GM12875 (cell line): Measurements from ENCODE around the gene NAV2.

ENCODE experiments used
- H3K4me3 ChIP-seq: one replicate; pipeline ENCODE4 v1.5.1; 2011; ENCODE audit warnings: low read depth, low read length, control low read depth
- TF ChIP-seq, protein P1 (sequence below): IDR thresholded peaks from 2 replicates; pipeline ENCODE4 v1.5.1; 2011; ENCODE audit warnings: low read depth, mild to moderate bottlenecking, control low read depth, inconsistent platforms, low read length, moderate library complexity, borderline replicate concordance; ENCODE audit not compliant: insufficient read depth

The NAV2 gene

DNA sequence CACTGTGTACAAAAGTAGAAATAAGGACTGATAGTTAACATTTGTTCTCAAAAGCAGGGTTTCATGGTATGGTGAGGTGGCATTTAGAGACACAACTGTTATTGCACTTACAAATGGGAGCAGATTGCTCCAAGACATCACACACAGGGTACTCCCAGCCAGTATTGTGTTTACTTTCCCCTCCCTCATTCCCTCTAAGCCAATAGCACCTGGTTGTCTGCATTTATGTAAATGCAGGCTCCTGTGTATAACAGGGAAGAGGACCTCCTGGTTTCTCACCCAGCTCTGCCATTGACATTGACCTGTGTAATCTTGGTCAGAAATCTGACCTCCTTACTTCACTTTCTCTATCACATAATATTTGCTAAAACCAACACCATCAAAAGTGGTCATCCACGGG is 154.4 kb downstream of the NAV2 start:
- TF ChIP-seq, protein P1, sequence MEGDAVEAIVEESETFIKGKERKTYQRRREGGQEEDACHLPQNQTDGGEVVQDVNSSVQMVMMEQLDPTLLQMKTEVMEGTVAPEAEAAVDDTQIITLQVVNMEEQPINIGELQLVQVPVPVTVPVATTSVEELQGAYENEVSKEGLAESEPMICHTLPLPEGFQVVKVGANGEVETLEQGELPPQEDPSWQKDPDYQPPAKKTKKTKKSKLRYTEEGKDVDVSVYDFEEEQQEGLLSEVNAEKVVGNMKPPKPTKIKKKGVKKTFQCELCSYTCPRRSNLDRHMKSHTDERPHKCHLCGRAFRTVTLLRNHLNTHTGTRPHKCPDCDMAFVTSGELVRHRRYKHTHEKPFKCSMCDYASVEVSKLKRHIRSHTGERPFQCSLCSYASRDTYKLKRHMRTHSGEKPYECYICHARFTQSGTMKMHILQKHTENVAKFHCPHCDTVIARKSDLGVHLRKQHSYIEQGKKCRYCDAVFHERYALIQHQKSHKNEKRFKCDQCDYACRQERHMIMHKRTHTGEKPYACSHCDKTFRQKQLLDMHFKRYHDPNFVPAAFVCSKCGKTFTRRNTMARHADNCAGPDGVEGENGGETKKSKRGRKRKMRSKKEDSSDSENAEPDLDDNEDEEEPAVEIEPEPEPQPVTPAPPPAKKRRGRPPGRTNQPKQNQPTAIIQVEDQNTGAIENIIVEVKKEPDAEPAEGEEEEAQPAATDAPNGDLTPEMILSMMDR = no peak
- H3K4me3 ChIP-seq = no peak overlapping the region

DNA sequence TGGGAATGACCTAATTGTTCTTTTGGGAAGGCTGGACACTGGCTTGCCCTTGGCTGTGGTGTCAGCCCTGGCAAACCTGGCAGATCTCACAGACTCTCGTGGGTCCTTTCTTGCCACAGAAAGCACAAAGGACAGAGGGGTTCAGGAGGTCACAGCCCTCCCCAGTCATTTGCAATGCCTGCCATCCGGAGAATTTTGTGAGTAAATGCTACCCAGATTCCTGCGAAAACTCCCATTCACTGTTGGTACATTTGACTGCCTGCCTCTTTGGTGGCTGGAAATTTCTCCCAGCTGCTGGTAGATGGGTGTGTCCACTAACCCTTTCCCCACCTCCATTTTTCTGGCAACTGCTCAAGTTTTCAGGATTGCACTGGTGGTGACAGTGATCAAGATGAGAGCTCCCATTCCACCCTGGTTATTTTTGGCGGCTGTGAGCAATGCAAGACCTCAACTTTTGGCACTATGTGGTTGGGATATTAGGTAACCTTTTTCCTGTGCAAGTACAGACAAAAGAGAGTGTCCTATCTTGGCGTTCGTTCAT is 155.7 kb downstream of the NAV2 start:
- no peak overlapping the region for H3K4me3 ChIP-seq
- TF ChIP-seq, protein P1 = no peak

DNA sequence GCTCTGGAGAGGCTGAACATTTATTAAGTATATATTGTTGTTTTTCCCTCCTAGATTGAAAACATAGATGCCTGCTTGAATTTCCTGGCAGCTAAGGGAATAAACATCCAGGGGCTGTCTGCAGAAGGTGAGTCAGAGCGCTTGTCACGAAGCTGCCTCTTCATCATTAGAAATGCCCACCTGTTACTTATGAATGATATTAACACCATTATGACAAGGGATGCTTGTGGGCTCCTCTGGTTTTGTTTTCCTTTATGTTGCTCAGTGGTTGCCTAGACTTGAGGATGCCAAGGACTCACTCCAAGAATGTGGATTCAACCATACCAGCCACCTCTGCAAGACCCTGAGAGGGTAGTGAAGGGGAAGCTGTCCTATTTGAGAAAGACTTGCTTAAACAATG is 156.2 kb downstream of the NAV2 start:
- TF ChIP-seq, protein P1 = no peak
- H3K4me3 ChIP-seq = no peak overlapping the region

DNA sequence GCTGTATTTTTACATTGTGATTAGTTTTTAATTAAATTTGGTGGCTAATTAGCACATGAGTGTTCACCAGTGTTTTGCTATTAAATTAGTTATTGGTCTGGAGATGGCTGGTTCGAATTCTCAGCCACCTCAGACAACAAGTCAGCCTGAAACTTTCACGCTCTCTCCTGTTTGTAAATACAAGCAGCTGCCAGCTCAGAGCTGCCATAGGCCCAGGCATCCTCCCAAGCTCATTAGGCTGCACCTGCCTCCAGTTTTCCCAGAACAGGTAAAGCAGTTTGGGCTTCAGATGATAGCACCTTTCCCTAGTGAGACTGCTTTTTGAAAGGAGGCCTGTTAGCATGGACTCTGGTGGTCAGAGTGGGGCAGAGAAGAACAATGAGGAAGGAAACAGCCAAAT is 156.8 kb downstream of the NAV2 start:
- no peak overlapping the region for H3K4me3 ChIP-seq
- TF ChIP-seq, protein P1 = no peak

DNA sequence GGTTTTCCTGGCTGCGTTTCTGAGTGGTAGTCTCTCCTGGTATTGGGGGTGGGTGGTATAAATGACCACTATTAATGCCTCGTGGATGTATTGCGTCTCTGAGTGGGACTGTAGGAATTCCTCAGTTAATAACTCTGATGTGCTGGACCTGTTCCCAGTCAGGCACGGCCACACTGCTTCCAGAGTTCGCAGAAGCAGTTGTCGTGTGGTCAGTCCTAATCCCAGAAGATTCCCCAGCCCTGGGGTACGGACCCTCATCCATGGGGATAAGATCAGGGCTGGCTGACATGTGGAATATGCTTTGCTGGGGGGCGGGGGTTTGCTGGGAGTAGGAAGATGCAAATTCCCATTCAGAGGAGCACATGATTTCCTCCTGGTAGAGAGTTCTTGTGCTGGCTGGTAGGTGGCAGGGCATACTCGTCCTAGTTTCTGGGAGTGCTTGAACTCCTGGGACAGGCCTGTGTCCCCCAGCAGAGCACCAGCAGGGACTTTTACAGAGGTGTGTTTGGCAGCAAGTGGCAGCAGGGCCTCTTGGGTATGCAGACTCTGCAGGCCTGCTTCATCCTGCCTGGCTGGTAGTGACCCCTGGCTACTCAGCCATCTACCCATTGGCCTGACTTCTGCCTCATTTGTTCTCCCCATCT is 157.4 kb downstream of the NAV2 start:
- TF ChIP-seq, protein P1 = no peak
- H3K4me3 ChIP-seq = no peak overlapping the region

DNA sequence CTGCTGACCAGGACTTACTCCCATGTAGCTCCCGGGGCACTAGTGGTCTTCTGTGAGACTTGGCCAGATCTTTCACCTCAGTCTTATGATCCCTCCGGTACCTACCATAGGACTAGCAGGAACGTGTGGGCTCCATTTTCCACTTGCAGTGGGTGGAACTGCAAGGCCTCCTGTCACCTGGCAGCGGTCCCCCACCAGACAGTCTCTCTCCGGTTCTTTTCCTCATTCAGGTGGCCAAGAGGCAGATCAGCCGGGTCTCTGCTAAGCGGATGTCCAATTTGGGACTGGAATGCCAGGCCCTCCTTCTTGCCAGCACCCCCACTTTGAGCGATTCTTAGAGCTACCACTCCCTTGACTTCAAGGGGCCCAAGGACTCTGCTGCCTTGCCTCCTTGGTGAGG is 158.9 kb downstream of the NAV2 start:
- no peak overlapping the region for H3K4me3 ChIP-seq

DNA sequence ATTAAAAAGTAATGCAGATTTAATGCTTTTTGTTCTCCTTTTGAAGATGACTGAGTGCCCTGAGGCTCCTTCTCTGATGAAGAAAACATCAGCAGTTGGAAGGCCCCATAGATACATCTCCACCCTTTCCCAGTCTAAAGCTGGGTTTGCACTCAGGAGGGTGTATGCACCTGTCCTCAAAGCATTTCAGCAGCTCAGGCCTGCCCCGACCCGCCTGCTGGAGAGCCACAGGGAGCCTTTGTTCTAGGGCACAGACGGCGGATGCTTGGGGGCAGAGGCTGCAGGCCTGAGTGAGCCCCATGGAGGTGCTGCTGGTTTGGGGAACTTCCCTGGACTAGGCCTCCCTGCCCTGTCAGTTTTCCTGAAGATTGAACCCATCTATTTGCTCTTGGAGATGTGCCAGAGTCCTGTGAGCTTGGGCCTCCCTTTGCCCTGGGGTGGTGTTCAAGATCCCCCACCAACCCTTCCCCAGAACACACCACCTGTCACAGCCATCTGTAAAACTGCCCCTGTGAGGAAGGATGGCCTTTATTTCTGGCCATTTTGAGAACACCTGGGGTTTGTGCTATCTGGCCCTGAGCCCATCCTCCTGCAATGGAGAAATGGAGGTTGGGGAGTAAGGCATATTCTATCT is 160.0 kb downstream of the NAV2 start:
- H3K4me3 ChIP-seq = no peak overlapping the region
- TF ChIP-seq, protein P1 = no peak

More for the DNA sequence above, 158.9 kb downstream of the NAV2 start:
- TF ChIP-seq, protein P1 = no peak
